HuH-7 (cell line): Measurements from ENCODE around the gene THBS4.
A peak's percentile ranks its signal among the peaks of the same experiment; 100 is the strongest.

Source experiments
- DNase-seq: peaks from one replicate; pipeline ENCODE4 v3.0.0; 2011; ENCODE audit warnings: low spot score

Gene THBS4

GRCh38 chr5:80034962-80035821, at the start of gene THBS4:
TSS of gene THBS4 (plus strand) at chr5:80035348. CDS start at chr5:80035538, 190 bp downstream.
- DNase-seq, result peak; percentile 43

GRCh38 chr5:79986260-79986659, 48.9 kb upstream of the THBS4 start:
- DNase-seq, result no peak

- DNase-seq, result no peak
Measured at GRCh38 chr5:79990205-79990597, 44.9 kb upstream of the THBS4 start.

GRCh38 chr5:79990598-79991507, 44.3 kb upstream of the THBS4 start, which contains the start of gene MTX3:
TSS of gene MTX3 (minus strand) at chr5:79991262. CDS start at chr5:79991238, 24 bp downstream.
- DNase-seq, result peak; percentile 66

GRCh38 chr5:79992891-79993657, 42.1 kb upstream of the THBS4 start:
- DNase-seq, result no peak

GRCh38 chr5:79999722-80000121, 35.4 kb upstream of the THBS4 start:
- DNase-seq, result no peak

- no peak for DNase-seq
Measured at GRCh38 chr5:80002677-80003076, 32.5 kb upstream of the THBS4 start.

- DNase-seq, result no peak
Measured at GRCh38 chr5:80008995-80009765, 26.0 kb upstream of the THBS4 start.

- no peak for DNase-seq
Measured at GRCh38 chr5:80010754-80011392, 24.3 kb upstream of the THBS4 start.

GRCh38 chr5:80025069-80025468, 10.1 kb upstream of the THBS4 start:
- no peak for DNase-seq

- DNase-seq, result no peak
Measured at GRCh38 chr5:80026841-80027240, 8.3 kb upstream of the THBS4 start.

GRCh38 chr5:80031109-80031508, 4.0 kb upstream of the THBS4 start:
- no peak for DNase-seq

GRCh38 chr5:80033513-80033912, 1.6 kb upstream of the THBS4 start:
- DNase-seq, result no peak

- DNase-seq, result no peak
Measured at GRCh38 chr5:80034559-80034958, 589 bp upstream of the THBS4 start.

GRCh38 chr5:80035839-80036238, 691 bp downstream of the THBS4 start:
- DNase-seq, result no peak

- DNase-seq, result no peak
Measured at GRCh38 chr5:80036615-80037014, 1.5 kb downstream of the THBS4 start.

- no peak for DNase-seq
Measured at GRCh38 chr5:80037366-80037765, 2.2 kb downstream of the THBS4 start.

- DNase-seq, result no peak
Measured at GRCh38 chr5:80039650-80040049, 4.5 kb downstream of the THBS4 start.

- no peak for DNase-seq
Measured at GRCh38 chr5:80041527-80041926, 6.4 kb downstream of the THBS4 start.

GRCh38 chr5:80042330-80042729, 7.2 kb downstream of the THBS4 start:
- DNase-seq, result no peak

- no peak for DNase-seq
Measured at GRCh38 chr5:80043187-80043586, 8.0 kb downstream of the THBS4 start.
